ENCODE measurements around the gene CALN1. TPM values are rescaled to one million over a fixed set of nuclear protein-coding genes. Genes with fewer than 3 reads are reported as not detected.

The CALN1 gene
- total and polyA plus RNA-seq, 2 experiments from 2014 or later: 7.6 to 14.5 TPM

GRCh38 chr7:72040641-72041040, 371.5 kb downstream of the CALN1 start (continued):
- TF ChIP-seq, protein P1, sequence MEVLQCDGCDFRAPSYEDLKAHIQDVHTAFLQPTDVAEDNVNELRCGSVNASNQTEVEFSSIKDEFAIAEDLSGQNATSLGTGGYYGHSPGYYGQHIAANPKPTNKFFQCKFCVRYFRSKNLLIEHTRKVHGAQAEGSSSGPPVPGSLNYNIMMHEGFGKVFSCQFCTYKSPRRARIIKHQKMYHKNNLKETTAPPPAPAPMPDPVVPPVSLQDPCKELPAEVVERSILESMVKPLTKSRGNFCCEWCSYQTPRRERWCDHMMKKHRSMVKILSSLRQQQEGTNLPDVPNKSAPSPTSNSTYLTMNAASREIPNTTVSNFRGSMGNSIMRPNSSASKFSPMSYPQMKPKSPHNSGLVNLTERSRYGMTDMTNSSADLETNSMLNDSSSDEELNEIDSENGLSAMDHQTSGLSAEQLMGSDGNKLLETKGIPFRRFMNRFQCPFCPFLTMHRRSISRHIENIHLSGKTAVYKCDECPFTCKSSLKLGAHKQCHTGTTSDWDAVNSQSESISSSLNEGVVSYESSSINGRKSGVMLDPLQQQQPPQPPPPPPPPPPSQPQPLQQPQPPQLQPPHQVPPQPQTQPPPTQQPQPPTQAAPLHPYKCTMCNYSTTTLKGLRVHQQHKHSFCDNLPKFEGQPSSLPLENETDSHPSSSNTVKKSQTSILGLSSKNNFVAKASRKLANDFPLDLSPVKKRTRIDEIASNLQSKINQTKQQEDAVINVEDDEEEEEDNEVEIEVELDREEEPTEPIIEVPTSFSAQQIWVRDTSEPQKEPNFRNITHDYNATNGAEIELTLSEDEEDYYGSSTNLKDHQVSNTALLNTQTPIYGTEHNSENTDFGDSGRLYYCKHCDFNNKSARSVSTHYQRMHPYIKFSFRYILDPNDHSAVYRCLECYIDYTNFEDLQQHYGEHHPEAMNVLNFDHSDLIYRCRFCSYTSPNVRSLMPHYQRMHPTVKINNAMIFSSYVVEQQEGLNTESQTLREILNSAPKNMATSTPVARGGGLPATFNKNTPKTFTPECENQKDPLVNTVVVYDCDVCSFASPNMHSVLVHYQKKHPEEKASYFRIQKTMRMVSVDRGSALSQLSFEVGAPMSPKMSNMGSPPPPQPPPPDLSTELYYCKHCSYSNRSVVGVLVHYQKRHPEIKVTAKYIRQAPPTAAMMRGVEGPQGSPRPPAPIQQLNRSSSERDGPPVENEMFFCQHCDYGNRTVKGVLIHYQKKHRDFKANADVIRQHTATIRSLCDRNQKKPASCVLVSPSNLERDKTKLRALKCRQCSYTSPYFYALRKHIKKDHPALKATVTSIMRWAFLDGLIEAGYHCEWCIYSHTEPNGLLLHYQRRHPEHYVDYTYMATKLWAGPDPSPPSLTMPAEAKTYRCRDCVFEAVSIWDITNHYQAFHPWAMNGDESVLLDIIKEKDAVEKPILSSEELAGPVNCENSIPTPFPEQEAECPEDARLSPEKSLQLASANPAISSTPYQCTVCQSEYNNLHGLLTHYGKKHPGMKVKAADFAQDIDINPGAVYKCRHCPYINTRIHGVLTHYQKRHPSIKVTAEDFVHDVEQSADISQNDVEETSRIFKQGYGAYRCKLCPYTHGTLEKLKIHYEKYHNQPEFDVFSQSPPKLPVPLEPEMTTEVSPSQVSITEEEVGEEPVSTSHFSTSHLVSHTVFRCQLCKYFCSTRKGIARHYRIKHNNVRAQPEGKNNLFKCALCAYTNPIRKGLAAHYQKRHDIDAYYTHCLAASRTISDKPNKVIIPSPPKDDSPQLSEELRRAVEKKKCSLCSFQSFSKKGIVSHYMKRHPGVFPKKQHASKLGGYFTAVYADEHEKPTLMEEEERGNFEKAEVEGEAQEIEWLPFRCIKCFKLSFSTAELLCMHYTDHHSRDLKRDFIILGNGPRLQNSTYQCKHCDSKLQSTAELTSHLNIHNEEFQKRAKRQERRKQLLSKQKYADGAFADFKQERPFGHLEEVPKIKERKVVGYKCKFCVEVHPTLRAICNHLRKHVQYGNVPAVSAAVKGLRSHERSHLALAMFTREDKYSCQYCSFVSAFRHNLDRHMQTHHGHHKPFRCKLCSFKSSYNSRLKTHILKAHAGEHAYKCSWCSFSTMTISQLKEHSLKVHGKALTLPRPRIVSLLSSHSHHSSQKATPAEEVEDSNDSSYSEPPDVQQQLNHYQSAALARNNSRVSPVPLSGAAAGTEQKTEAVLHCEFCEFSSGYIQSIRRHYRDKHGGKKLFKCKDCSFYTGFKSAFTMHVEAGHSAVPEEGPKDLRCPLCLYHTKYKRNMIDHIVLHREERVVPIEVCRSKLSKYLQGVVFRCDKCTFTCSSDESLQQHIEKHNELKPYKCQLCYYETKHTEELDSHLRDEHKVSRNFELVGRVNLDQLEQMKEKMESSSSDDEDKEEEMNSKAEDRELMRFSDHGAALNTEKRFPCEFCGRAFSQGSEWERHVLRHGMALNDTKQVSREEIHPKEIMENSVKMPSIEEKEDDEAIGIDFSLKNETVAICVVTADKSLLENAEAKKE (CRISPR knock-in tag; IDR thresholded peaks at IDR 0.05): no peak
- no peak for TF ChIP-seq ETS1 (IDR thresholded peaks at IDR 0.05)
- TF ChIP-seq EZH2 (IDR thresholded peaks at IDR 0.05; ENCODE audit: low read depth, unreplicated experiment): no peak
- no peak for TF ChIP-seq JUNB (IDR thresholded peaks at IDR 0.05; ENCODE audit: unreplicated experiment)
- TF ChIP-seq ZNF331 (CRISPR knock-in tag; IDR thresholded peaks at IDR 0.05; ENCODE audit: low read depth): no peak
- TF ChIP-seq EZH2phosphoT487 (IDR thresholded peaks at IDR 0.05; ENCODE audit: unreplicated experiment): no peak
- TF ChIP-seq CREB1 (CRISPR knock-in tag; IDR thresholded peaks at IDR 0.05; ENCODE audit: low read depth): no peak
- TF ChIP-seq POLR2AphosphoS5 (IDR thresholded peaks at IDR 0.05; ENCODE audit: low read depth): no peak
- no peak for TF ChIP-seq NANOG (IDR thresholded peaks at IDR 0.05; ENCODE audit: borderline replicate concordance)
- TF ChIP-seq ZNF114 (CRISPR knock-in tag; IDR thresholded peaks at IDR 0.05): no peak

DNA sequence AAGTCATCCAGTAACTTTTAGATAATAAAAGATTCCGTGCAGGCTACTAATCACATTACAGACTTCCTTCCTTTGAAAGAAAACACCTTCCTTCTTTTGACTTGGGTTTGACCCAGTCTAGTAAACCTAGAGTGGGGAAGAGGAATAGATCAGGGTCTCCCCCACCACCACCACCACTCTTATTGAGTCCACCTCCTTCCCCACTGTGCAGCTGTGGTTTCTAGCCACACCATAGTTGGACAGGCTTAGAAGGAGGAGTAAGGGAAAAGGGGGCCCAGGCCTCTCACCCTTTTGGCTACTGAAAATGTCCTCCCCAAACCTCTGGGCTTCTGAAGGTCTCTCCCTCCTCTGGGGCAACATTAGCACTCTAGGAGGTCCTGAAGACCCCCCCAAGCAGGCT, 372.7 kb downstream of the CALN1 start:
- TF ChIP-seq ZNF114 (CRISPR knock-in tag; IDR thresholded peaks at IDR 0.05): no peak
- TF ChIP-seq STAT1 (IDR thresholded peaks at IDR 0.05; ENCODE audit: unreplicated experiment): no peak
- TF ChIP-seq EZH2 (IDR thresholded peaks at IDR 0.05; ENCODE audit: low read depth, unreplicated experiment): no peak
- Histone ChIP-seq H3K79me2 (replicated peaks; ENCODE audit: insufficient read depth) (no peaks in the 10 kb centered on the region), H3K36me3 (ENCODE audit: insufficient read depth) (no peaks in the 10 kb centered on the region), H3K27me3 (ENCODE audit: insufficient read depth) (no peaks in the 10 kb centered on the region), H3K4me2 (no peak overlapping the region), H3K4me1 (ENCODE audit: insufficient read depth) (no peaks in the 10 kb centered on the region), H2AFZ (no peak overlapping the region), H3K9me2 (ENCODE audit: insufficient read depth) (peaks cover 6% of the 10 kb centered on the region; the same call in 1 of the 2 replicates), H3K27ac (ENCODE audit: low read depth) (no peak overlapping the region), H3K4me3 (no peak overlapping the region), H3F3A (replicated peaks; ENCODE audit: low read depth) (no peaks in the 10 kb centered on the region), H4K20me1 (replicated peaks; ENCODE audit: insufficient read depth) (no peaks in the 10 kb centered on the region)
- H3K27ac Mint-ChIP-seq: no peak overlapping the region
- no peaks in the 10 kb centered on the region for H3K4me1 Mint-ChIP-seq
- no peak overlapping the region for H3K4me3 Mint-ChIP-seq
- H3K9me3 Mint-ChIP-seq: 0 out of 3 replicates have a peak, but pooled peaks cover 3% of the 10 kb centered on the region
- no peak for DNase-seq (ENCODE audit: low spot score)
- no peaks in the 10 kb centered on the region for H3K27me3 Mint-ChIP-seq (ENCODE audit: insufficient read depth, low read depth, poor library complexity)
- peaks cover 17% of the 10 kb centered on the region for H3K36me3 Mint-ChIP-seq (ENCODE audit: low read depth)
- no peak for ATAC-seq

Measured in GM23338 (cell line).